Stimulated activated CD4-positive, alpha-beta T cell treated with anti-CD3 and anti-CD28 coated beads, Interleukin-2, amount 100 ng/mL, for 48 hours (primary cell): ENCODE results near the gene ADA.

ENCODE experiments used
- DNase-seq, 2 donors: peaks; one replicate each; pipeline ENCODE4 v3.0.0-alpha.2; 2020

The ADA gene

GRCh38 chr20:44574372-44574771, 77.1 kb downstream of the ADA start:
- no peak for DNase-seq

- DNase-seq: no peak
These were observed 78.0 kb downstream of the ADA start for GRCh38 chr20:44573501-44573869.

- no peak for DNase-seq
These were observed 78.7 kb downstream of the ADA start for GRCh38 chr20:44572551-44573500.

GRCh38 chr20:44571362-44571988, 80.0 kb downstream of the ADA start:
- no peak for DNase-seq

DNA sequence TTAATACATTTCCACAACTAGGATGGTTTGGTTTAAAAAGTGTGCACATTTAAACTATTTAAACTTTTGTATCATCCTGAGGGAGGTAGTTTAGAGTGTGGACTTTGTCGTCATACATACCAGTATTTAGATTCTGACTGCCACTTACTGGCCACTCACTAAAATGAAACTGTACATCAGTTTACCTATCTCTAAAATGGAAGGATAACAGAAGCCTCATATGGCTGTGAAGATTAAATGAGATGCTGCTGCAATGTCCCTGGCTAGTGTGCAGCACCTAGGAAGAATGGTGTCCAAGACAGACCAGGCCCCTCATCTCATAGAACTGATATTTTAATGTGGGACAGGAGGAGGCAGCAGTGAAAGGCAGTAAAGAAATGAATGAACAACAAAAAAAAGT, 81.1 kb downstream of the ADA start:
- DNase-seq: no peak
